GM18507 (cell line): ENCODE data around the gene IL1RAPL1.

ENCODE experiments used
- DNase-seq: peaks from one replicate; pipeline ENCODE4 v3.0.0; 2011; ENCODE audit warnings: low read depth; ENCODE audit not compliant: insufficient read length; ENCODE audit errors: extremely low spot score
- FAIRE-seq: peaks from 2 replicates; lab custom pipeline; 2011; peaks lifted over from hg19 to GRCh38; lab: Jason Lieb, UNC

IL1RAPL1 gene

GRCh38 chrX:29775890-29776289, 1188.6 kb downstream of the IL1RAPL1 start:
- no peak for DNase-seq
- no peak for FAIRE-seq

- no peak for FAIRE-seq
- DNase-seq: no peak
These were observed 1200.4 kb downstream of the IL1RAPL1 start for GRCh38 chrX:29787656-29788055.

- no peak for DNase-seq
These were observed 1201.9 kb downstream of the IL1RAPL1 start for GRCh38 chrX:29788991-29789699.

GRCh38 chrX:29792335-29792734, 1205.1 kb downstream of the IL1RAPL1 start:
- DNase-seq: no peak
- no peak for FAIRE-seq

More at GRCh38 chrX:29788991-29789699, 1201.9 kb downstream of the IL1RAPL1 start:
- no peak for FAIRE-seq

GRCh38 chrX:29797156-29797555, 1209.9 kb downstream of the IL1RAPL1 start:
- FAIRE-seq (no peak), DNase-seq (no peak)

- FAIRE-seq (no peak), DNase-seq (no peak)
These were observed 1211.2 kb downstream of the IL1RAPL1 start for GRCh38 chrX:29798469-29798868.

- DNase-seq (no peak), FAIRE-seq (no peak)
These were observed 1225.9 kb downstream of the IL1RAPL1 start for GRCh38 chrX:29813174-29813573.

- no peak for FAIRE-seq
These were observed 1237.1 kb downstream of the IL1RAPL1 start for GRCh38 chrX:29824176-29824906.

GRCh38 chrX:29826742-29827141, 1239.5 kb downstream of the IL1RAPL1 start:
- no peak for DNase-seq
- FAIRE-seq: no peak

More at GRCh38 chrX:29824176-29824906, 1237.1 kb downstream of the IL1RAPL1 start:
- DNase-seq: no peak

GRCh38 chrX:29834311-29834710, 1247.1 kb downstream of the IL1RAPL1 start:
- no peak for FAIRE-seq
- no peak for DNase-seq

- DNase-seq (no peak), FAIRE-seq (no peak)
These were observed 1247.5 kb downstream of the IL1RAPL1 start for GRCh38 chrX:29834764-29835163.

GRCh38 chrX:29841750-29842149, 1254.5 kb downstream of the IL1RAPL1 start:
- DNase-seq: no peak
- peak; percentile 21 for FAIRE-seq

GRCh38 chrX:29842552-29842951, 1255.3 kb downstream of the IL1RAPL1 start:
- DNase-seq: no peak
- no peak for FAIRE-seq

- DNase-seq: no peak
- FAIRE-seq: peak; percentile 56
These were observed 1264.8 kb downstream of the IL1RAPL1 start for GRCh38 chrX:29851857-29852605.

GRCh38 chrX:29852767-29853166, 1265.5 kb downstream of the IL1RAPL1 start:
- no peak for DNase-seq
- no peak for FAIRE-seq

GRCh38 chrX:29858714-29859113, 1271.5 kb downstream of the IL1RAPL1 start:
- DNase-seq: no peak
- FAIRE-seq: no peak

GRCh38 chrX:29862126-29862677, 1275.0 kb downstream of the IL1RAPL1 start:
- no peak for FAIRE-seq
- no peak for DNase-seq

GRCh38 chrX:29867971-29868370, 1280.7 kb downstream of the IL1RAPL1 start:
- FAIRE-seq (no peak), DNase-seq (no peak)

- FAIRE-seq: no peak
These were observed 1282.6 kb downstream of the IL1RAPL1 start for GRCh38 chrX:29869837-29870236.

GRCh38 chrX:29870608-29871007, 1283.4 kb downstream of the IL1RAPL1 start:
- no peak for FAIRE-seq
- DNase-seq: no peak

More at GRCh38 chrX:29869837-29870236, 1282.6 kb downstream of the IL1RAPL1 start:
- DNase-seq: no peak
